ENCODE results near the gene FTSJ3.
"Not testable (repeated sequence)": the region's sequence is repeated elsewhere in the genome, so short reads cannot be mapped to it uniquely, and the experiment has no call there.

Gene FTSJ3, protein sequence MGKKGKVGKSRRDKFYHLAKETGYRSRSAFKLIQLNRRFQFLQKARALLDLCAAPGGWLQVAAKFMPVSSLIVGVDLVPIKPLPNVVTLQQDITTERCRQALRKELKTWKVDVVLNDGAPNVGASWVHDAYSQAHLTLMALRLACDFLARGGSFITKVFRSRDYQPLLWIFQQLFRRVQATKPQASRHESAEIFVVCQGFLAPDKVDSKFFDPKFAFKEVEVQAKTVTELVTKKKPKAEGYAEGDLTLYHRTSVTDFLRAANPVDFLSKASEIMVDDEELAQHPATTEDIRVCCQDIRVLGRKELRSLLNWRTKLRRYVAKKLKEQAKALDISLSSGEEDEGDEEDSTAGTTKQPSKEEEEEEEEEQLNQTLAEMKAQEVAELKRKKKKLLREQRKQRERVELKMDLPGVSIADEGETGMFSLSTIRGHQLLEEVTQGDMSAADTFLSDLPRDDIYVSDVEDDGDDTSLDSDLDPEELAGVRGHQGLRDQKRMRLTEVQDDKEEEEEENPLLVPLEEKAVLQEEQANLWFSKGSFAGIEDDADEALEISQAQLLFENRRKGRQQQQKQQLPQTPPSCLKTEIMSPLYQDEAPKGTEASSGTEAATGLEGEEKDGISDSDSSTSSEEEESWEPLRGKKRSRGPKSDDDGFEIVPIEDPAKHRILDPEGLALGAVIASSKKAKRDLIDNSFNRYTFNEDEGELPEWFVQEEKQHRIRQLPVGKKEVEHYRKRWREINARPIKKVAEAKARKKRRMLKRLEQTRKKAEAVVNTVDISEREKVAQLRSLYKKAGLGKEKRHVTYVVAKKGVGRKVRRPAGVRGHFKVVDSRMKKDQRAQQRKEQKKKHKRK

DNA sequence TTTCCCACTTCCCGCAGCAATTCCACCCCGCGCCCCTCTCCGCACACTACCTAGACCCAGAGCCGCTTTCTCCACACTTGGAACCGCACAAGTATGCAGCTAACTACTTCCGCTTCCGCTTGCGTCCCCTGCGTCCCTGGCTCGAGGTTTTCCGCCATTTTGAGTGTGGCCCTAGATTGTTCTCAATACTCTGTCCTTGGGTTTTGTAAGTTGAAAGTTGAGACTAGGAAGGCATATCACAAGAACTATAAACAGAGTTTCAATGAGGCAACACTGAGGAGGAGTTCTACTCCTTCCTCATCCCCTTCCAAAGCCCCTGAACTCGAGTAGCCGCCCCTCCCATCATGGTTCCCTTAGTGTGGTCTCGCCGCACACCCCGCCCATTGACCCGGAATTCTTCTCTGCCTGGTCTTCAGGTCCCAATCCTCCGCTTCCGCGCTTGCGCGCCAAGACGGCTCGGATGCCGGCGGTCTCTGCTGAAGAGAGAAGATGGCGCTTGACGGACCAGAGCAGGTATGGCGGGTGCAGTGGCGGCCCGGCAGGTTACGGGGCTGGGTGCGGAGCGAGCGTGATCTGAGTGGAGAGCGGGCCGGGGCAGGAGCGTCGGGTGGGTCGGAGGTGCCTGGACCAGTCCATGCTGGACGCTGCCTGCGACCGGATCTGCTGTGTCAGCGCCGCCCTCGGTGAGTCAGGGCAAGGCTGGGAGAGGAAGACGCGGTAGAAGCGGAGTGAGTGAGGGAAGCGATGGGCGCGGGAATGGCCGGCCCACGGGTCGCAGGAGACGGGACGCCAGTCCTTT lies at the start of gene FTSJ3, which contains the start of gene PSMC5:
TSS of gene FTSJ3 (minus strand) at position 662 of the 799 bp plus-strand sequence. CDS start 761 bp downstream, outside the sequence.
TSS of gene PSMC5 (plus strand) at position 430 of the 799 bp plus-strand sequence. CDS start at position 490, 60 bp downstream.
- Mint-ChIP-seq H3K27me3 (ENCODE audit: low read depth) (no peaks in the 10 kb centered on the region), H3K9me3 (no peaks in the 10 kb centered on the region), H3K4me3 (peak within 1 kb of the TSS; percentile 89), H3K27ac (peak within 1 kb of the TSS; percentile 96), H3K4me1 (ENCODE audit: low read depth) (peaks cover 61% of the 10 kb centered on the region), H3K36me3 (ENCODE audit: low read depth) (peaks cover 66% of the 10 kb centered on the region)

DNA sequence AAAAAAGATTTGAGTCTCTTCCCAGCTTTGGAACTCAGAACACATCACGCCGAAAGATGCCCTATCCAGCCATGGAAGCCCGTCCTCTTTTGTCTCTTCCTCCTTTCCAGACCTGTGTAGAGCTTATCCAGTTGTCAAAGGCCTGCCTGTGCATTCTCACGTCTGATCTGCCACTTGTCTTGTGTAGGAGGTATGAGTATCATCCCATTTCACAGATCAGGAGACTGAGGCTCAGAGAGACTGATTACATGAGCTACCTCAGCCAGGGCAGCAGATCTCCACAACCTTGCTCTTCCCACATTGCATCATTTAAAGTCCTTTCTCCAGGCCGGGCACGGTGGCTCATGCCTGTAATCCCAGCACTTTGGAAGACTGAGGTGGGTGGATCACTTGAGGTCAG lies 47.2 kb upstream of the FTSJ3 start:
- H3K36me3 Mint-ChIP-seq (ENCODE audit: low read depth); H3K4me3 Mint-ChIP-seq; H3K27ac Mint-ChIP-seq; H3K4me1 Mint-ChIP-seq (ENCODE audit: low read depth); H3K9me3 Mint-ChIP-seq: not testable (repeated sequence)
- peaks cover 15% of the 10 kb centered on the region for H3K27me3 Mint-ChIP-seq (ENCODE audit: low read depth)

DNA sequence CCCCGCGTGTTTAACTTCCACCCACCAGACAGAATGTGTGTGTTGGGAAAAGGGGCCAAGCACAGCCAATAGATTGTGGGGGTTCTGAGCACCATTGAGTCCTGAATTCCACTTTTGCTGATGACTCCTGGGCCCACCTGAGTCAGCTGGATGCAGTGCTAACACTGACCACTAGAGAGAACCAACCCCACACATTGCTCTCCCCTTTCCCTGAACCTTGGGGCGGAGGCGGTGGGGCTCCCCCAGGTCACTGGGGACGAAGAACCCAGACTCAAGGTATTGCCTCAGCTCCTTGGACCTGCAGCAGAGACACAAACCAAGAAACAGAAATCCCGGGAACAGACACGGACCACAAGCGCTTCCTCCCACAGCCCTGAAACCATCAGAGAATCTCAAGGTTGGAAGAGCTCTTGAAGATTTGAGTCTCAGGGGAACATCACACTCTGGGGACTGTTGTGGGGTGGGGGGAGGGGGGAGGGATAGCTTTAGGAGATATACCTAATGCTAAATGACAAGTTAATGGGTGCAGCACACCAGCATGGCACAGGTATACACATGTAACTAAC lies 46.7 kb upstream of the FTSJ3 start:
- not testable (repeated sequence) for H3K4me1 Mint-ChIP-seq (ENCODE audit: low read depth); H3K9me3 Mint-ChIP-seq; H3K4me3 Mint-ChIP-seq; H3K36me3 Mint-ChIP-seq (ENCODE audit: low read depth); H3K27ac Mint-ChIP-seq
- peaks cover 12% of the 10 kb centered on the region for H3K27me3 Mint-ChIP-seq (ENCODE audit: low read depth)

DNA sequence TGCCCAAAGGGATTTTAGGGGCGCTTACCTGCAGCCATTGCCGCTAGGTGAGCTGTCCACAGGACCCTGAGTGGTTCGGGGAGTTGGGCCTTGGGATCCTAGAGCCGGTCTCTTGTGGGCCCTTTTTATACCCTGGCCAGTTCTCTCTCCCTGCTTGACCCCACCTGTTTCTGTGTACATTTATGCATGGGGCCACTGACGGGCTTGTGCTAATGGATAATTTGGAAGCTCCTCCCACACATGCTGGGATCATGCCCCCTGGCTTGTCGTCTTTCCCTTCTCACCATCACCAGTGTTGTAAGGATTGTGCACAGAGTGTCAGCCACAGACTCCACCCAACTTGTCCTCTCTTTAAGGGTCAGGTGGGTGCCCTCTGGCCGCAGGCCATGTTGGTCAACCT lies 46.1 kb upstream of the FTSJ3 start, which contains the start of gene CSH2:
TSS of gene CSH2 (minus strand) at position 101 of the 400 bp plus-strand sequence. CDS start at position 38, 63 bp downstream.
- H3K27ac Mint-ChIP-seq; H3K4me3 Mint-ChIP-seq; H3K9me3 Mint-ChIP-seq; H3K36me3 Mint-ChIP-seq (ENCODE audit: low read depth); H3K4me1 Mint-ChIP-seq (ENCODE audit: low read depth): not testable (repeated sequence)
- peaks cover 16% of the 10 kb centered on the region for H3K27me3 Mint-ChIP-seq (ENCODE audit: low read depth)

DNA sequence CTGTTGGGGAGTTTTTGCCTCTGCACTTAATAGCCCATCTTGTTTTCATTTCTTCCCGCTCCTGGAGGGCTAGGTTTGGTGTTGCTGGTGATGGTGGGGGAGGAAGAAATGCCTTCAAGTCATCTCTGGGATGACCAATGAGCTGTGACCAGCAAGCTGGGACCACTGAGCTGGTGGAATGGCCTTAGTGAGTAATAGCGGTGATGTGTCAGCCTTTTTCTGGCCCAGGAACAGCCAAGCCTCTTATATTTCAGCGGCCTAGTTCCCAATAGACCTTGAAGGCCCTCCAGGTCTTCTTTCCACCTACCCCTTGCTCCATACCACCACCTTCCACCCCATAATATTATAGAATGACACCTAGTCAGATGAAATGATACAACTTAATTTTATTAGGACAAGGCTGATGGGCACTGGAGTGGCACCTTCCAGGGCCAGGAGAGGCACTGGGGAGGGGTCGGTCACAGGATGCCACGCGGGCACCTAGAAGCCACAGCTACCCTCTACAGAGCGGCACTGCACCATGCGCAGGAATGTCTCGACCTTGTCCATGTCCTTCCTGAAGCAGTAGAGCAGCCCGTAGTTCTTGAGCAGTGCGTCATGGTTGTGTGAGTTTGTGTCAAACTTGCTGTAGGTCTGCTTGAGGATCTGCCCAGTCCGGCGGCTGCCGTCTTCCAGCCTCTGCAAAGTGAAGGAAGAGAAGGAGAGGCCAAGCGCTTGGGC lies 44.3 kb upstream of the FTSJ3 start:
- not testable (repeated sequence) for H3K4me3 Mint-ChIP-seq; H3K36me3 Mint-ChIP-seq (ENCODE audit: low read depth); H3K4me1 Mint-ChIP-seq (ENCODE audit: low read depth); H3K27ac Mint-ChIP-seq; H3K9me3 Mint-ChIP-seq
- H3K27me3 Mint-ChIP-seq (ENCODE audit: low read depth), result peaks cover 16% of the 10 kb centered on the region

DNA sequence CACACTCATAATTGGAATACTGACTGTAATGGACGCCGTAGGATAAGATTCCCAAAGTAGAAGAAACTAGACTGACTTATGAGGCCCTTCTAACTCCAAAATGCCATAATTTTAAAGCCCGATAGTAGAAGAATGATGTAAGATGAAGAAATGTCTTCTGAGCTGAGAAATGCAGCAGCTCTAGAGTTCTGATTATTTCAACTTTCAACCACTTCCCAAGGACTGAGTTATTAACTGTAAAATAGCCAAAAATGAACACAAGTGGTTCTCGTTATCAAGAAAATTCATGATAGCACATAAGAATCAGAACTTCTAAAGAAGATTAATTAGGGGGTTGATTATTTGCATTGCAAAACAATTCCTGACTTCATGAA lies 42.8 kb upstream of the FTSJ3 start:
- H3K4me1 Mint-ChIP-seq (ENCODE audit: low read depth); H3K9me3 Mint-ChIP-seq: not testable (repeated sequence)

DNA sequence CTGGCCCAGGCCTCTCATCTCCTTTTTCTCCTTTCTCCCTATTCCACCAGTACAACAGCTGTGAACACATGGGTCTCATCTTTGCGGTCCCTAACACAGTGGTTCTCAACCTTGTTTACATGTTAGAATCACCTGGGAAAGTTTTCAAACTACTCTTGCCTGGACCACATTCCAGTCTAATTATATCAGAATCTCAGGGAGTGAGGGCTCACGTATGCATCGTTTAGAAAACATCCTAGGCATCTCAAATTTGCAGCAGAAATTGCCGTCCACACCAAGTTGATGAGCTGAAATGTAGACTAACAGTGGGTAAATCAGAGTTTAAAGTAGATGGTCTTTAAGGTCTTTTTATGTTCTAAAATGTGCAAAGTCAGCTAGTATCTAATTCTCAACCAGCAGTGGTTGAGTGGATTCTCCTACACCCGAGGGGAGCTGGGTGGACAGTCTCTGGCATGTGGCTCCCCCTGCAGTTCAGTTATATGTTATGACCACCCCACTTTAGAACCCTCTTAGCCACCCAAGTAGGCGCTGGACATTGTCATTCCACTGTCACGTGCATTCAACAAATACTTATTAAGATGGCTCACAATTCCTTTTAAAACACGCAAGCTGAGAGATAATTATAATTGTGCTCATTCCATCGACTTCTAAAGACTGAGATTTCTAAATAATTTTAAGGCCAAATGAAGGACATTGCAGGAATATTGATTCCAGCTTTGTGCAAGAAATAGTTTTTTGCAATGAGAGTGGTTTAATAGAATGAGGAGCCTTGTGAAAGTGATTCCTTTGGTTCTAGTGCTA lies 42.2 kb upstream of the FTSJ3 start:
- not testable (repeated sequence) for H3K27ac Mint-ChIP-seq; H3K9me3 Mint-ChIP-seq; H3K4me1 Mint-ChIP-seq (ENCODE audit: low read depth); H3K4me3 Mint-ChIP-seq; H3K36me3 Mint-ChIP-seq (ENCODE audit: low read depth)
- H3K27me3 Mint-ChIP-seq (ENCODE audit: low read depth), result peaks cover 16% of the 10 kb centered on the region

More for the DNA sequence above, 42.8 kb upstream of the FTSJ3 start:
- H3K36me3 Mint-ChIP-seq (ENCODE audit: low read depth); H3K4me3 Mint-ChIP-seq; H3K27ac Mint-ChIP-seq: not testable (repeated sequence)
- peaks cover 16% of the 10 kb centered on the region for H3K27me3 Mint-ChIP-seq (ENCODE audit: low read depth)

DNA sequence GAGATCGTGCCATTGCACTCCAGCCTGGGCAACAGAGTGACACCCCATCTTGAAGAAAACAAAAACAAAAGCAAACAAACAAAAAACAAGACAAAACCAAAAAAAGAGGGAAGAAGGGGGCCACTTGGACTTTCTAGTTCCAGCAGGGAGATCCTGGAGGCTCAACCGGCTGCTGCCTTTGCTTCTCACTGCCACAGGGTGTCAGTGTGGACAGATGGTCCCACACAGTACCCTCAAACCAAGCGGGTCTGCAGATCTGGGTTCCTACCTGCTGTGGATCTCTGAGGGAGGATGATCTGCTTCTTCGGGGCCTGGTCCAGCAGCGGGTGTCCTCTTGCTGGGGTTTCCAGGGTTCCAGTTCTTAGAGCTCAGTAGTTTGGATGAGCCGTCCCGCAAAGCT lies 39.2 kb upstream of the FTSJ3 start:
- not testable (repeated sequence) for H3K9me3 Mint-ChIP-seq; H3K4me3 Mint-ChIP-seq; H3K36me3 Mint-ChIP-seq (ENCODE audit: low read depth); H3K27ac Mint-ChIP-seq; H3K4me1 Mint-ChIP-seq (ENCODE audit: low read depth)
- peaks cover 24% of the 10 kb centered on the region for H3K27me3 Mint-ChIP-seq (ENCODE audit: low read depth)

DNA sequence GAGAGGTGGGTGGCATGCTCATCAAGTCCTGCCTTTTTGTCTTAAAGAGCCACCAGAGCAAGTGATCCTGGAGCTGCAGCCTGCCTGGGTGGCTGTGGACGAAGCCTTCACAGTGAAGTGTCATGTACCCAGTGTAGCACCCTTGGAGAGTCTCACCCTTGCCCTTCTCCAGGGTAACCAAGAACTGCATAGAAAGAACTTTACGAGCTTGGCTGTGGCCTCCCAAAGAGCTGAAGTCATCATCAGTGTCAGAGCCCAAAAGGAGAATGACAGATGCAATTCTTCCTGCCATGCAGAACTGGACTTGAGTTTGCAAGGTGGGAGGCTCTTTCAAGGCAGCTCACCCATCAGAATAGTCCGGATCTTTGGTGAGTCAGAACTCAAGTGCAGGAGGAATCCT lies 31.8 kb upstream of the FTSJ3 start:
- Mint-ChIP-seq H3K4me1 (ENCODE audit: low read depth) (no peaks in the 10 kb centered on the region), H3K27ac (no peak overlapping the region), H3K36me3 (ENCODE audit: low read depth) (no peaks in the 10 kb centered on the region), H3K9me3 (no peaks in the 10 kb centered on the region), H3K27me3 (ENCODE audit: low read depth) (peaks cover 45% of the 10 kb centered on the region), H3K4me3 (no peak overlapping the region)

DNA sequence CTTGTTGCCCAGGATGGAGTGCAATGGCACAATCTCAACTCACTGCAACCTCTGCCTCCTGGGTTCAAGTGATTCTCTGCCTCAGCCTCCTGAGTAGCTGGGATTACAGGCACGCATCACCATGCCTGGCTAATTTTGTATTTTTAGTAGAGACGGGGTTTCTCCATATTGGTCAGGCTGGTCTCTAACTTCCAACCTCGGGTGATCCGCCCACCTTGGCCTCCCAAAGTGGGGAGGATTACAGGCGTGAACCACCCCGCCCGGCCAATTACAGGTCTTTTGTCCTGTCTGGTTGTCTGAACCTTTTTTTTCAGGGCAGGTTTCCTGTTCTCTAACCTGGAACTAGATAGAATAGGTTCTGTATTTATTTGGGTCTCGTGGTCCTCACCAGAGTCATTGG lies 29.0 kb upstream of the FTSJ3 start:
- not testable (repeated sequence) for H3K4me1 Mint-ChIP-seq (ENCODE audit: low read depth); H3K27ac Mint-ChIP-seq; H3K36me3 Mint-ChIP-seq (ENCODE audit: low read depth); H3K9me3 Mint-ChIP-seq; H3K4me3 Mint-ChIP-seq
- H3K27me3 Mint-ChIP-seq (ENCODE audit: low read depth), result peaks cover 51% of the 10 kb centered on the region

DNA sequence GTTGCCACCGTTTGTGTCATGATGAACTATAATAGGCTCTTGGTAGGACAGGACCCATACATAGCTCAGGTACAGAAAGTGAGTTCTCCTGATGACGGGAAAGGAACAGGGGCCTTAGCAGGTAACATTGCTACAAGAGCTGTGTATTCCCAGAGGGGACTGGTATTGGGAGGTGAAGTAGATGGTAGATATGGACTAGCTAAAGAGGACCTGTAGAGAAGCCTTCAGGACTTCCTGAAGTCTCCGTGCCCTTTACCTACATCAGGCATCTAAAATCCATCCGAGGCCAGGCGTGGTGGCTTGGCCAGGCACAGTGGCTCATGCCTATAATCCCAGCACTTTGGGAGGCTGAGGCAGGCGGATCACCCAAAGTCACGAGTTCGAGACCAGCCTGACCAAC lies 27.7 kb upstream of the FTSJ3 start:
- H3K4me1 Mint-ChIP-seq (ENCODE audit: low read depth), result no peaks in the 10 kb centered on the region
- H3K27ac Mint-ChIP-seq, result no peak overlapping the region
- no peak overlapping the region for H3K4me3 Mint-ChIP-seq
- no peaks in the 10 kb centered on the region for H3K9me3 Mint-ChIP-seq
- H3K27me3 Mint-ChIP-seq (ENCODE audit: low read depth), result peaks cover 52% of the 10 kb centered on the region
- H3K36me3 Mint-ChIP-seq (ENCODE audit: low read depth), result no peaks in the 10 kb centered on the region

DNA sequence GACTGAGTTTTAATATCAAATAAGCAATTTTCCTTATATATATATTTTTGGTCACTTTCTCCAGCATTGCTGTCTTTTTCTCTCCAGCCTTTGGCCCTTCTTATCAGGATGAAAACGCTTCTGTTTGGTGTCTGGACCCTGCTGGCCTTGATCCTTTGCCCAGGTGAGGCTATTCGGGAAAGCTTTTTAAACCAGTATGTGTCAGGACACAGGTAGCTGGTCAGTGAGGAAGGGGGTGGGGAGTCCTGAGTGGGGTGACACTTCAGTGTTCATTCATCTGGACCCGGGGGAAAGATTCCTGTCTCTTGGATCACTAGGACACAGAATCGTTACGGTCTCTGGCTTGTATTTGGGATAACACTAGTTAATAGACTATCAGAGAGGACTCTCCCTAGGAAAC lies 27.2 kb upstream of the FTSJ3 start:
- peaks cover 2% of the 10 kb centered on the region for H3K4me1 Mint-ChIP-seq (ENCODE audit: low read depth)
- no peaks in the 10 kb centered on the region for H3K36me3 Mint-ChIP-seq (ENCODE audit: low read depth)
- H3K4me3 Mint-ChIP-seq, result no peak overlapping the region
- H3K27me3 Mint-ChIP-seq (ENCODE audit: low read depth), result peaks cover 50% of the 10 kb centered on the region
- H3K9me3 Mint-ChIP-seq, result no peaks in the 10 kb centered on the region
- H3K27ac Mint-ChIP-seq, result no peak overlapping the region

DNA sequence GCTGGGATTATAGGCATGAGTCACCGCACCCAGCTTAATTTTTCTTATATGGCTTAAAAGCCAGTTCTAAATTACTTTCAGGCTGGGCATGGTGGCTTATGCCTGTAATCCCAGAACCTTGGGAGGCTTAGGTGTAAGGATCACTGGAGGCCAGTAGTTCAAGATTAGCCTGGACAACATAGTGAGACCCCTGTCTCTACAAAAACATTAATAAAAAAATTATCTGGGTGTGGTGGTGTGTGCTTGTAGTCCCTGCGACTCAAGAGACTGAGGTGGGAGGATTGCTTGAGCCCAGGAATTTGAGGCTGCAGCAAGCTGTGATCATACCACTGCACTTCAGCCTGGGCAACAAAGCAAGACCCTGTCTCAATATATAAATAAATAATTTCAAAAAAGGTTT lies 25.8 kb upstream of the FTSJ3 start:
- no peak overlapping the region for H3K4me3 Mint-ChIP-seq
- H3K36me3 Mint-ChIP-seq (ENCODE audit: low read depth), result peaks cover 5% of the 10 kb centered on the region
- no peak overlapping the region for H3K27ac Mint-ChIP-seq
- peaks cover 11% of the 10 kb centered on the region for H3K4me1 Mint-ChIP-seq (ENCODE audit: low read depth)
- peaks cover under 1% of the 10 kb centered on the region for H3K9me3 Mint-ChIP-seq
- H3K27me3 Mint-ChIP-seq (ENCODE audit: low read depth), result peaks cover 45% of the 10 kb centered on the region

Measured in T-helper 1 cell treated with Interleukin-12 subunit alpha and Interleukin-12 subunit beta and Interleukin-4 antibody, amounts not matched to agents 30 μg/mL and 1 μg/mL, for 36 hours (primary cell).